ENCODE results near the gene P2RY8. TPM values are rescaled to one million over a fixed set of nuclear protein-coding genes. Genes with fewer than 3 reads are reported as not detected.
"Not testable (repeated sequence)": the region's sequence is repeated elsewhere in the genome, so short reads cannot be mapped to it uniquely, and the experiment has no call there.

The P2RY8 gene
- total RNA-seq, 1 donor from 2014 or later: 20.4 TPM

GRCh38 chrX:1475881-1476280, 61.1 kb downstream of the P2RY8 start:
- H3K9me3 Mint-ChIP-seq: peaks cover 47% of the 10 kb centered on the region
- no peak for DNase-seq (ENCODE audit: low spot score)
- no peak overlapping the region for H3K27ac Mint-ChIP-seq
- no peak overlapping the region for H3K4me3 Mint-ChIP-seq
- H3K36me3 Mint-ChIP-seq (ENCODE audit: low read depth): peaks cover 63% of the 10 kb centered on the region
- H3K27me3 Mint-ChIP-seq (ENCODE audit: insufficient read depth): no peaks in the 10 kb centered on the region
- peaks cover 67% of the 10 kb centered on the region for H3K4me1 Mint-ChIP-seq (ENCODE audit: low read depth)
- intact Hi-C loops (cut with micrococcal nuclease): no loop called here

DNA sequence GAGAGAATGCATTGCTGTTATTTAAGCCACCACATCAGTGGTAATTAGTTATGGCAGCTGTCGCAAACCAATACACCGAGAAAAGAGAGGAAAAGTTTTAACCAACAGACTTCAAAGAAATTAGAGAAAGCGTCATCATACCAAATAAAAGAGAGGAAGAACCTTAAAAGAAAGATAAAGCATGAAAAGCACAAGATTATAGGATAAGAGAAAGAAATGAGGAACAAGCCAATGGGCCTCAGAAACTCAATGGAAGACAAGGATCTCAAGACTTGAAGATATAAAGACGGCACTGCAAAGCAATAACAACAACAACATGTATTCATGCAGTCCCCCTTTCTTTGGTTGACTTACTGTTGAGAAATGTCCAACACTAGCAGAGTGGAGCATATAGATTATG, 61.5 kb downstream of the P2RY8 start:
- no peak for DNase-seq (ENCODE audit: low spot score)
- Mint-ChIP-seq H3K27ac (peak overlapping the region; percentile 27), H3K4me3 (no peak overlapping the region), H3K27me3 (ENCODE audit: insufficient read depth) (no peaks in the 10 kb centered on the region), H3K4me1 (ENCODE audit: low read depth) (peaks cover 67% of the 10 kb centered on the region), H3K9me3 (peaks cover 47% of the 10 kb centered on the region), H3K36me3 (ENCODE audit: low read depth) (peaks cover 63% of the 10 kb centered on the region)
- intact Hi-C loops (cut with micrococcal nuclease): no loop called here

DNA sequence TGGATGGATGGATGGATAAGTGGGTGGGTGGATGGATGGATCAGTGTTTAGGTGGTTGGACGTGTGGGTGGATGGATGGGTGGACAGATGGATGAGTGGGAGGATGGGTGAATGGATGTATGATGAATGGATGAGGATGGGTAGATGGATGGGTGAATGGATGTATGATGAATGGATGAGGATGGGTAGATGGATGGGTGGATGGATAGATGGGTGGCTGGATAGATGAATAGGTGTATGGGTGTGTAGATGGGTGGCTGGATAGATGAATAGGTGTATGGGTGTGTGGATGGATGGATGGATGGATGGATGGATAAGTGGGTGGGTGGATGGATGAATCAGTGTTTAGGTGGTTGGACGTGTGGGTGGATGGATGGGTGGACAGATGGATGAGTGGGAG, 62.4 kb downstream of the P2RY8 start:
- Mint-ChIP-seq H3K27ac (peak overlapping the region; percentile 34), H3K36me3 (ENCODE audit: low read depth) (peaks cover 54% of the 10 kb centered on the region), H3K4me1 (ENCODE audit: low read depth) (peaks cover 67% of the 10 kb centered on the region), H3K9me3 (peaks cover 40% of the 10 kb centered on the region)
- DNase-seq (ENCODE audit: low spot score); H3K27me3 Mint-ChIP-seq (ENCODE audit: insufficient read depth); intact Hi-C loops (cut with micrococcal nuclease); H3K4me3 Mint-ChIP-seq: not testable (repeated sequence)

DNA sequence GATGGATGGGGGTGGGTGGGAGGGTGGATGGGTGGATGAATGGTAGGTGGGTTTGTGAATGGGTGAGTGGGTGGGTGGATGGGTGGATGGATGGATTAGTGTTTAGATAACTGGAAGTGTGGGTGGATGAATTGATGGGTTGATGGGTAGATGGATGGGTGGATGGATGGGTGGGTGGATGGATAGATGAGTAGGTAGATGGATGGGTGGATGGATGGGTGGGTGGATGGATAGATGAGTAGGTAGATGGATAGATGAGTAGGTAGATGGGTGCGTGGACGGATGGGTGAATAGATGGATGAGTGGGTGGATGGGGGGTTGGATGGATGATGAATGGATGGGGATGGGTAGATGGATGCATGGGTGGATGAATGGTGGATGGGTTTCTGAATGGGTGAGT, 64.0 kb downstream of the P2RY8 start:
- peaks cover 45% of the 10 kb centered on the region for H3K36me3 Mint-ChIP-seq (ENCODE audit: low read depth)
- no peaks in the 10 kb centered on the region for H3K27me3 Mint-ChIP-seq (ENCODE audit: insufficient read depth)
- no peak for DNase-seq (ENCODE audit: low spot score)
- peaks cover 33% of the 10 kb centered on the region for H3K9me3 Mint-ChIP-seq
- peak overlapping the region; percentile 13 for H3K4me3 Mint-ChIP-seq
- intact Hi-C loops (cut with micrococcal nuclease): loop anchor here (1.0 kb wide), 1 partner anchor 10 kb away; no protein-coding TSS in a partner anchor
- H3K27ac Mint-ChIP-seq: peak overlapping the region; percentile 78
- peaks cover 64% of the 10 kb centered on the region for H3K4me1 Mint-ChIP-seq (ENCODE audit: low read depth)

- Mint-ChIP-seq H3K9me3 (peaks cover 10% of the 10 kb centered on the region), H3K27me3 (ENCODE audit: insufficient read depth) (no peaks in the 10 kb centered on the region), H3K27ac (peak overlapping the region; percentile 96), H3K36me3 (ENCODE audit: low read depth) (peaks cover 34% of the 10 kb centered on the region), H3K4me1 (ENCODE audit: low read depth) (peaks cover 88% of the 10 kb centered on the region), H3K4me3 (peak overlapping the region; percentile 73)
- peak; percentile 61 for DNase-seq (ENCODE audit: low spot score)
- intact Hi-C loops (cut with micrococcal nuclease): no loop called here
Observed at GRCh38 chrX:1468250-1468772, 68.7 kb downstream of the P2RY8 start.

DNA sequence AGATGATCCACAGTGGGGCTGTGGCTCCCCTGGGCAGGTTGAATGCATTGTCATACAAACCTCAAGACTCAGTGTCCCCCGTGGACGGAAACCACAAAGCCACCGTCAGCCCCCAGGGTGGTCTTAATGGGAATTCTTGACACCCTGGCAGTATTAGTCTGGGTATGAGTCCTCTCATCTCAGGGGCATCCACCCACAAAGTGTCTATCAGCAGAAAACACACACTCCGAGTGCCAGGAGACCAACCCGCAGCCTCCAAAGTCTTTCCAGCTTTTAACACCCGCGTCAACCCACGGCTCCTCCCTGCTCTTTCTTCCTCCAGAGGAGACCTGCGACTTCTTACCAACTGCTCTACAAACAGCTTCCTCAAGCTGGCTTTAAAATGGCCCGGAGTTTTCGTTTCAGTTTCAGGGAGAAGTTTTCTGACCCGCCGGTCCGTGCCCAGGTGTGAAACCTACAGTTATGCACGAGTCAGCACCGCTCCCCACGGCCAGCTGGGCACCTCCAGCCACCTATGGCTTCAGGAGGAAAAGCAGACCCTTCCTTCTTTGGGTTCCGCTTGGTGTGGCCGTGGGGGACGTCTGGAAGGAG, 69.9 kb downstream of the P2RY8 start:
- Mint-ChIP-seq H3K9me3 (peaks cover 4% of the 10 kb centered on the region), H3K27ac (peak overlapping the region; percentile 96), H3K4me1 (ENCODE audit: low read depth) (peaks cover 89% of the 10 kb centered on the region), H3K27me3 (ENCODE audit: insufficient read depth) (no peaks in the 10 kb centered on the region), H3K4me3 (peak overlapping the region; percentile 78), H3K36me3 (ENCODE audit: low read depth) (peaks cover 28% of the 10 kb centered on the region)
- intact Hi-C loops (cut with micrococcal nuclease): loop anchor here (1.0 kb wide), 2 partner anchors 15 to 69 kb away; no protein-coding TSS in a partner anchor
- peak; percentile 55 for DNase-seq (ENCODE audit: low spot score)

GRCh38 chrX:1466232-1466661, 70.7 kb downstream of the P2RY8 start:
- Mint-ChIP-seq H3K4me3 (peak overlapping the region; percentile 56), H3K9me3 (no peaks in the 10 kb centered on the region), H3K27ac (peak overlapping the region; percentile 78), H3K4me1 (ENCODE audit: low read depth) (peaks cover 86% of the 10 kb centered on the region), H3K27me3 (ENCODE audit: insufficient read depth) (no peaks in the 10 kb centered on the region), H3K36me3 (ENCODE audit: low read depth) (peaks cover 25% of the 10 kb centered on the region)
- peak; percentile 0 for DNase-seq (ENCODE audit: low spot score)
- intact Hi-C loops (cut with micrococcal nuclease): no loop called here

GRCh38 chrX:1465286-1466231, 71.4 kb downstream of the P2RY8 start:
- no peaks in the 10 kb centered on the region for H3K27me3 Mint-ChIP-seq (ENCODE audit: insufficient read depth)
- peak; percentile 0 for DNase-seq (ENCODE audit: low spot score)
- peaks cover 81% of the 10 kb centered on the region for H3K4me1 Mint-ChIP-seq (ENCODE audit: low read depth)
- peak overlapping the region; percentile 77 for H3K4me3 Mint-ChIP-seq
- H3K36me3 Mint-ChIP-seq (ENCODE audit: low read depth): peaks cover 25% of the 10 kb centered on the region
- H3K9me3 Mint-ChIP-seq: no peaks in the 10 kb centered on the region
- intact Hi-C loops (cut with micrococcal nuclease): no loop called here
- peak overlapping the region; percentile 78 for H3K27ac Mint-ChIP-seq

DNA sequence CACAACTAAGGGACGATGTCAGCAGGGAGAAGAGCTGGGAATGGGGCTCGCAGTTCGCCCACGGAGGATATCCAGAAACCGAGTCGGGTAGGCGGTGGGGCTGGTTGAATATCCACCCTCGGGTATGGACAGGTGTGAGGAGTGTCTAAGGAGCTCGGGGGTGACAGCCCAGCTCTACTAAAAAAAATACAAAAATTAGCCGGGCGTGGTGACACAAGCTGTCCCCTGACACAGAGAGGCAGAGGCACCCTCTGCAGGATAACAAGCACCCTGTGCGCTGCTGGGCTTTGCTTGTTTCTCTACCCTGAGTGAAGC, 72.1 kb downstream of the P2RY8 start:
- peaks cover 75% of the 10 kb centered on the region for H3K4me1 Mint-ChIP-seq (ENCODE audit: low read depth)
- peak overlapping the region; percentile 90 for H3K27ac Mint-ChIP-seq
- no peak for DNase-seq (ENCODE audit: low spot score)
- intact Hi-C loops (cut with micrococcal nuclease): no loop called here
- no peaks in the 10 kb centered on the region for H3K9me3 Mint-ChIP-seq
- H3K27me3 Mint-ChIP-seq (ENCODE audit: insufficient read depth): no peaks in the 10 kb centered on the region
- H3K4me3 Mint-ChIP-seq: peak overlapping the region; percentile 77
- H3K36me3 Mint-ChIP-seq (ENCODE audit: low read depth): peaks cover 25% of the 10 kb centered on the region

DNA sequence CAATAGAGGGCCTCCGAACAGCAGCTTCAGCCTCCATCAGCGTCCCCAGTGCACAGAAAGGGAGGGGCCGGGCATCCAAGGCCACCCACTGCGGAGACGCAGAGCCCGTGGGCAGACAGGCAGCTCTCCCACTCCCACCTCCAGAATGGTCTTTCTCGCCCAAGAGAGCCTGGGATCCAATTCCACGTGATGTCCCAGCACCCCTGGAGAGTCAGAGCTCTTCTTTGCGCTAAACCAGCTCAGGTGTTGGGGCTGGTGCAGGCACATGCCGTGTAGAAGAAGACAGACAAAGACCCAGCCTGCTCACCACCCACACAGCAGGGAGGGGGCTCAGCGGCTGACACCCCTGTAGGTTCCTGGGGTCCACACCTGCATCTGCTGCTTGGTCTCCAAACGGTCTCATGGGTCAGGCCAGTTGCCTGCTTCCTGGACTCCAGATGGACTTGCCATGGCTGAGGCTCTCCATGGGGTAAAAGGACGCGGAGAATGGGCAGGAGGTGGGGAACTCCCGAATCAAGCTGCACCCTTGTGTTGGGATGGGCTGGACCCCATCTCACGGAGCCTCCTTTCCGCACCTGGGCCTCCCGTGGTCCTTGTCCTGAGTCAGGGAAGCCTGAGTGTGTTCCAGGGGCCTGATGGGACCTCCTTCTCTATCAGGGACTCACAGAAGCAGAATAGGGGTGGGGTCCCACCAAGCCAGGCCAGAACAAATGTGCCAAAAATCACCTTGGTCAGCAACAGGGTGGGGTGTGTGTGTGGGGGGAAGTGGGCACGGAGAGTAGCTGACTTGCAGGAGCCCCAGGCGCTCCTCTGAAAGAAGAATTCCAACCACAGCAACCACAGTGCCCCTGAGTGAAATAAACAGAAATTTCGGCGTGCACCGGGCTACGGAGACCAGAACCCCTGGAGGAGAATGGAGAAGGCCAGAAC, 72.7 kb downstream of the P2RY8 start:
- intact Hi-C loops (cut with micrococcal nuclease): no loop called here

GRCh38 chrX:1463581-1463980, 73.4 kb downstream of the P2RY8 start:
- no peak for DNase-seq (ENCODE audit: low spot score)
- H3K4me3 Mint-ChIP-seq: peak overlapping the region; percentile 77
- H3K27ac Mint-ChIP-seq: peak overlapping the region; percentile 90
- H3K4me1 Mint-ChIP-seq (ENCODE audit: low read depth): peaks cover 64% of the 10 kb centered on the region
- H3K27me3 Mint-ChIP-seq (ENCODE audit: insufficient read depth): no peaks in the 10 kb centered on the region
- no peaks in the 10 kb centered on the region for H3K9me3 Mint-ChIP-seq
- H3K36me3 Mint-ChIP-seq (ENCODE audit: low read depth): peaks cover 25% of the 10 kb centered on the region
- intact Hi-C loops (cut with micrococcal nuclease): loop anchor here (1.0 to 2.0 kb wide), 5 partner anchors 9 to 73 kb away; partner anchors contain the start of gene SLC25A6

More for the DNA sequence above, 72.7 kb downstream of the P2RY8 start:
- peak overlapping the region; percentile 90 for H3K27ac Mint-ChIP-seq
- H3K27me3 Mint-ChIP-seq (ENCODE audit: insufficient read depth): no peaks in the 10 kb centered on the region
- H3K9me3 Mint-ChIP-seq: no peaks in the 10 kb centered on the region
- peak overlapping the region; percentile 77 for H3K4me3 Mint-ChIP-seq
- H3K4me1 Mint-ChIP-seq (ENCODE audit: low read depth): peaks cover 69% of the 10 kb centered on the region
- peaks cover 25% of the 10 kb centered on the region for H3K36me3 Mint-ChIP-seq (ENCODE audit: low read depth)
- no peak for DNase-seq (ENCODE audit: low spot score)

DNA sequence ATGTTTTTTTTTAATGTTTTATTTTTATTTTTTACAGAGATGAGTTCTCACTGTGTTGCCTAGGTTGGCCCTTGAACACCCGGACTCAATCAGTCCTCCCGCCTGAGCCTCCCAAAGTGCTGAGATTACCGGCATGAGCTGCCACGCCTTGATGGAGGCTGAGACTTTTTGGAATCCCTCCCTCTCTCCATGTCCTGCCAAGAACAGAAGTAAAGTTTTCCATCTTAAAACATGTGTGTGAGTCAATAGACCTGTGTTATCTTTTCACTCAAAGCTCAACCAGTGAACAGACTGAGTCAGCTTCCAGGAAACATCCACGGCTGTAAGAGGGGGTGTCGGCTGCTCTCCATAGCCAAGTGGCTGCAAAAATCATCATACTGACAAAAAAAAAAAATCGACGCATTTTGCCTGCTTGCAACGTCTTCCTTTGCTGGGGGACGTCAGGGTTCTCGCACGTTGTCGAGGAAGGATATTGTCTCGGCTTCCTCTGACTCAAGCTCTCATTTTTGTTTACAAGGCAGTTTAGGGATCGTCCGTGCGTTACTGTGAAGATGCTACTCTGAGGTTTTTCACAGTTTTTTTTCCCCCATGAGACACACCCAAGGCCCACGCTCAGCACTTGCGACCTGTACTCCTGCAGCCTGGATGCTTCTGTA, 74.3 kb downstream of the P2RY8 start:
- no peaks in the 10 kb centered on the region for H3K9me3 Mint-ChIP-seq
- intact Hi-C loops (cut with micrococcal nuclease): loop anchor here (1.0 to 2.0 kb wide), 6 partner anchors 8 to 74 kb away; partner anchors contain the start of gene SLC25A6
- H3K4me3 Mint-ChIP-seq: peak overlapping the region; percentile 77
- H3K27me3 Mint-ChIP-seq (ENCODE audit: insufficient read depth): no peaks in the 10 kb centered on the region
- peak; percentile 79 for DNase-seq (ENCODE audit: low spot score)
- H3K36me3 Mint-ChIP-seq (ENCODE audit: low read depth): peaks cover 22% of the 10 kb centered on the region
- peak overlapping the region; percentile 90 for H3K27ac Mint-ChIP-seq
- H3K4me1 Mint-ChIP-seq (ENCODE audit: low read depth): peaks cover 58% of the 10 kb centered on the region

Data from activated T-helper 1 cell treated with anti-CD3 and anti-CD28 coated beads, Interleukin-12 subunit alpha, Interleukin-12 subunit beta, Interleukin-2, Interleukin-4 antibody, amounts not matched to agents 30 ng/mL and 10 ng/mL and 1 ng/mL, durations not matched to agents 14 hours and 24 hours and 36 hours (primary cell).